Stimulated activated CD4-positive, alpha-beta T cell treated with anti-CD3 and anti-CD28 coated beads, Interleukin-15, amount 100 ng/mL, for 48 hours (primary cell): ENCODE results near the gene ERMARD.
A peak's percentile ranks its signal among the peaks of the same experiment; 100 is the strongest.

ENCODE experiments used
- DNase-seq, 2 donors: peaks; one replicate each; pipeline ENCODE4 v3.0.0-alpha.2; 2020; ENCODE audit warnings: low read depth in 2 of 2

Gene ERMARD

GRCh38 chr6:169783971-169784820 lies 32.8 kb downstream of the ERMARD start:
- no peak for DNase-seq

- DNase-seq: no peak
Measured at GRCh38 chr6:169784821-169785340, 33.5 kb downstream of the ERMARD start.

GRCh38 chr6:169785566-169785965 lies 34.1 kb downstream of the ERMARD start:
- no peak for DNase-seq

GRCh38 chr6:169786349-169786748 lies 34.9 kb downstream of the ERMARD start:
- DNase-seq: no peak

GRCh38 chr6:169787797-169788196 lies 36.4 kb downstream of the ERMARD start:
- no peak for DNase-seq

- DNase-seq: no peak
Measured at GRCh38 chr6:169788809-169789145, 37.4 kb downstream of the ERMARD start.

- DNase-seq: no peak
Measured at GRCh38 chr6:169789146-169789943, 37.9 kb downstream of the ERMARD start.

- DNase-seq: peak; percentile 58 to 69
Measured at GRCh38 chr6:169789944-169790927, 38.8 kb downstream of the ERMARD start.

- DNase-seq: no peak
Measured at GRCh38 chr6:169791721-169792131, 40.3 kb downstream of the ERMARD start.

- DNase-seq: no peak
Measured at GRCh38 chr6:169792306-169793015, 41.0 kb downstream of the ERMARD start.

- DNase-seq: no peak
Measured at GRCh38 chr6:169793408-169793807, 42.0 kb downstream of the ERMARD start.

GRCh38 chr6:169794317-169795055 lies 43.1 kb downstream of the ERMARD start:
- no peak for DNase-seq

GRCh38 chr6:169795196-169795595 lies 43.8 kb downstream of the ERMARD start:
- no peak for DNase-seq

- no peak for DNase-seq
Measured at GRCh38 chr6:169798764-169799473, 47.5 kb downstream of the ERMARD start.

- no peak for DNase-seq
Measured at GRCh38 chr6:169799474-169799926, 48.1 kb downstream of the ERMARD start.

- DNase-seq: no peak
Measured at GRCh38 chr6:169800116-169800667, 48.8 kb downstream of the ERMARD start.

- DNase-seq: no peak
Measured at GRCh38 chr6:169800668-169801395, 49.4 kb downstream of the ERMARD start.

GRCh38 chr6:169801396-169802160 lies 50.2 kb downstream of the ERMARD start:
- no peak for DNase-seq
